HepG2 (cell line): ENCODE results near the gene OR52E1. TPM values are rescaled to one million over a fixed set of nuclear protein-coding genes. Genes with fewer than 3 reads are reported as not detected.

Source experiments
- ATAC-seq: fragments of 200-7000 bp; cut with Tn5 transposase; 3 replicates; pipeline ENCODE4 v1.9.1; 2020; ENCODE audit warnings: mild to moderate bottlenecking, moderate library complexity
- BruUV-seq: library from RNA; stranded (reverse); fragments of 400-500 nt; replicated peaks from 2 replicates; lab custom pipeline; 2021; lab: Mats Ljungman, UMichigan
- CTCF ChIA-PET: fragments of 300-600 bp; formaldehyde crosslinking; extraction: SDS; loops from one replicate; lab custom pipeline; 2021; ENCODE audit warnings: low total read pairs, inconsistent platforms, low intra/inter-chr PET ratio; lab: Yijun Ruan, JAX
- POLR2A ChIA-PET: fragments of 350-600 bp; sonication (Branson Sonifier 250); formaldehyde crosslinking; loops from one replicate; lab custom pipeline; 2020; ENCODE audit warnings: antibody characterized with exemption, inconsistent platforms; lab: Yijun Ruan, JAX
- DNase-seq: peaks from one replicate; pipeline ENCODE4 v3.0.0-alpha.2; 2015; ENCODE audit warnings: low spot score
- FAIRE-seq: peaks from 3 replicates; lab custom pipeline; 2011; peaks lifted over from hg19 to GRCh38; lab: Jason Lieb, UNC
- H2AFZ ChIP-seq: one replicate; pipeline ENCODE4 v1.6.1; 2011; ENCODE audit warnings: low read length, inconsistent platforms
- H3K27ac ChIP-seq: fragments of 300-600 bp; 3 replicates; pipeline ENCODE4 v1.8.0; 2011; ENCODE audit warnings: mixed run types, mild to moderate bottlenecking, mixed read lengths, low read length, inconsistent platforms; ENCODE audit not compliant: insufficient read depth; ENCODE audit errors: extremely low read length
- H3K27me3 ChIP-seq, 2 experiments: fragments of 200-600 bp in 1 of 2; 2 replicates in 1 of 2; 3 replicates in 1 of 2; pipeline versions ENCODE4 v1.6.0 to v1.8.0; 2011; ENCODE audit warnings: low read length in 2 of 2, mild to moderate bottlenecking in 2 of 2, moderate library complexity in 2 of 2, inconsistent platforms in 1 of 2; ENCODE audit not compliant: insufficient read depth in 2 of 2, control insufficient read depth in 1 of 2
- H3K36me3 ChIP-seq, 2 experiments: fragments of 200-600 bp in 1 of 2; replicated peaks in 1 of 2; 2 replicates in 1 of 2; 3 replicates in 1 of 2; pipeline versions ENCODE4 v1.5.1 to v1.8.0; 2011; ENCODE audit warnings: low read length in 2 of 2, inconsistent platforms in 1 of 2; ENCODE audit not compliant: insufficient read depth in 2 of 2, control insufficient read depth in 1 of 2
- H3K4me1 ChIP-seq: 2 replicates; pipeline ENCODE4 v1.5.1; 2012; ENCODE audit warnings: low read length, inconsistent platforms; ENCODE audit not compliant: insufficient read depth
- H3K4me2 ChIP-seq: 2 replicates; pipeline ENCODE4 v1.6.0; 2011; ENCODE audit warnings: low read depth, low read length, inconsistent platforms
- H3K4me3 ChIP-seq, 3 experiments: fragments of 200-600 bp in 1 of 3; sonication (generic), shearing (Covaris generic) in 1 of 3; replicated peaks in 1 of 3; 2 replicates each; pipeline ENCODE4 v1.5.1; 2011 to 2016; ENCODE audit warnings: low read length in 3 of 3, inconsistent platforms in 2 of 3, low read depth in 2 of 3, mild to moderate bottlenecking in 2 of 3, control low read depth in 1 of 3, mixed read lengths in 1 of 3; ENCODE audit not compliant: insufficient read depth in 1 of 3
- H3K79me2 ChIP-seq: one replicate; pipeline ENCODE4 v1.6.1; 2011; ENCODE audit warnings: low read length, inconsistent platforms; ENCODE audit not compliant: insufficient read depth
- H3K9ac ChIP-seq: 2 replicates; pipeline ENCODE4 v1.6.0; 2011; ENCODE audit warnings: mild to moderate bottlenecking, low read depth, low read length, inconsistent platforms; ENCODE audit not compliant: insufficient read depth
- H3K9me3 ChIP-seq: 2 replicates; pipeline ENCODE4 v1.5.1; 2012; ENCODE audit warnings: mild to moderate bottlenecking, low read length
- H4K20me1 ChIP-seq: 2 replicates; pipeline ENCODE4 v1.6.0; 2011; ENCODE audit warnings: inconsistent platforms, mild to moderate bottlenecking, low read length, moderate library complexity; ENCODE audit not compliant: insufficient read depth
- EP300 ChIP-seq, 3 experiments: sonication (generic) in 1 of 3; formaldehyde crosslinking in 1 of 3; IDR thresholded peaks; 2 replicates each; pipeline versions ENCODE4 v1.5.1 to v1.6.1; 2011 to 2020; ENCODE audit warnings: low read depth in 2 of 3, low read length in 2 of 3, borderline replicate concordance in 1 of 3, improper control_type of control experiment in 1 of 3, mild to moderate bottlenecking in 1 of 3, missing genetic modification reagents in 1 of 3, moderate library complexity in 1 of 3
- ISX ChIP-seq: sonication (generic); formaldehyde crosslinking; conservative IDR thresholded peaks from 2 replicates; pipeline ENCODE4 v1.5.0; 2020; ENCODE audit warnings: missing genetic modification reagents
- ZFP36L1 ChIP-seq: sonication (generic); formaldehyde crosslinking; IDR thresholded peaks from 2 replicates; pipeline ENCODE4 v1.8.0; 2022; ENCODE audit warnings: mild to moderate bottlenecking, missing genetic modification reagents, moderate library complexity
- WGBS: methylation state at CpG from one replicate; pipeline ENCODE4 v1.1.6; 2017; ENCODE audit warnings: low lambda C conversion rate; 5-methylcytosine and 5-hydroxymethylcytosine counted together
- in situ Hi-C: cut with HindIII; loops from 2 replicates; pipeline ENCODE4 v1.10.0; 2017; ENCODE audit warnings: low pct_unique_long_range_greater_than_20kb; ENCODE audit not compliant: extremely low pct_ligation_motif_present
- intact Hi-C: fragments of 100-400 bp; cut with micrococcal nuclease; formaldehyde crosslinking; loops from one replicate; pipeline ENCODE4 v1.10.0; 2022; ENCODE audit not compliant: unreplicated experiment
- polyA plus RNA-seq, 8 experiments: library from polyadenylated mRNA; depleted of rRNA in 3 of 8; stranded (reverse) in 7 of 8; unstranded in 1 of 8; fragments of >200 nt; fragmentation: Illumina TruSeq in 4 of 8; extraction: Trizol in 4 of 8; gene quantifications; 2 replicates each; pipeline versions ENCODE4 v1.2.1 to v1.2.3, GENCODE V29; 2011 to 2016; ENCODE audit warnings: low read depth in 4 of 8, missing spikeins in 1 of 8, mixed read lengths in 1 of 8; ENCODE audit not compliant: insufficient read depth in 1 of 8
- total RNA-seq, 5 experiments: library from RNA; depleted of rRNA; stranded (reverse); fragments of >200 nt; fragmentation: Illumina TruSeq; extraction: Trizol; gene quantifications; 2 replicates each; pipeline ENCODE4 v1.2.3, GENCODE V29; 2016; ENCODE audit warnings: low read depth in 1 of 5
- TF ChIP-seq, protein P1 (sequence below): sonication (generic); formaldehyde crosslinking; IDR thresholded peaks from 2 replicates; pipeline ENCODE4 v1.5.0; 2020; ENCODE audit warnings: missing genetic modification reagents
- TF ChIP-seq, protein P2 (sequence below): fragments of 450-650 bp; IDR thresholded peaks from 2 replicates; pipeline ENCODE4 v1.6.1; 2016

Gene OR52E1
- total and polyA plus RNA-seq, 2 of the 13 experiments (the other 11 are each of a cell fraction or from before 2014, with no cell fraction given): not detected

DNA sequence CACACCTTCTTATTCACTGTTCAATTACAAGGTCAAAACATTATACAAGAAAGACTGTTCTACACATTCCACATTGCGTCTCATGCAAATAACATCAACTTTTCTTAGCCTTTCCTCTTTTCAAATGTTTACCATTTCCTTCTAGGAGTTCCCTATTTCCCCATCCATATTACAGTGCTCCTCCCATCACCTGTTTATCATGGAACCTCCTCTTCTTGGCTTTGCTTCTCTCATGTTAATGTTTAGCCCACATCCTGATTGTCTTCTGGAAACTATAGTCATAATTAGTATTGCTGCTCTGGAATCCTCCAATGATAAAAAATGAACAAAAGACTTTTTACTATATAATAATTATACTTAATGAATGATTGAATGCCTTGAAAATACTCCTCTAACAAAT lies 21.3 kb downstream of the OR52E1 start:
- CTCF ChIA-PET: no interaction called here
- Histone ChIP-seq H3K27ac (no peak overlapping the region), H3K9ac (no peak overlapping the region), H3K4me3 (no peak overlapping the region), H3K9me3 (no peaks in the 10 kb centered on the region), H4K20me1 (no peaks in the 10 kb centered on the region), H3K36me3 (no peaks in the 10 kb centered on the region), H3K4me2 (no peak overlapping the region), H2AFZ (no peak overlapping the region), H3K79me2 (no peaks in the 10 kb centered on the region), H3K27me3 (no peaks in the 10 kb centered on the region), H3K4me1 (no peaks in the 10 kb centered on the region)
- POLR2A ChIA-PET: no interaction called here
- ATAC-seq: no peak
- no TSS peak for BruUV-seq
- no peak for FAIRE-seq
- TF ChIP-seq ZFP36L1 (CRISPR knock-in tag) (no peak), ISX (CRISPR knock-in tag) (no peak)
- TF ChIP-seq, protein P1, sequence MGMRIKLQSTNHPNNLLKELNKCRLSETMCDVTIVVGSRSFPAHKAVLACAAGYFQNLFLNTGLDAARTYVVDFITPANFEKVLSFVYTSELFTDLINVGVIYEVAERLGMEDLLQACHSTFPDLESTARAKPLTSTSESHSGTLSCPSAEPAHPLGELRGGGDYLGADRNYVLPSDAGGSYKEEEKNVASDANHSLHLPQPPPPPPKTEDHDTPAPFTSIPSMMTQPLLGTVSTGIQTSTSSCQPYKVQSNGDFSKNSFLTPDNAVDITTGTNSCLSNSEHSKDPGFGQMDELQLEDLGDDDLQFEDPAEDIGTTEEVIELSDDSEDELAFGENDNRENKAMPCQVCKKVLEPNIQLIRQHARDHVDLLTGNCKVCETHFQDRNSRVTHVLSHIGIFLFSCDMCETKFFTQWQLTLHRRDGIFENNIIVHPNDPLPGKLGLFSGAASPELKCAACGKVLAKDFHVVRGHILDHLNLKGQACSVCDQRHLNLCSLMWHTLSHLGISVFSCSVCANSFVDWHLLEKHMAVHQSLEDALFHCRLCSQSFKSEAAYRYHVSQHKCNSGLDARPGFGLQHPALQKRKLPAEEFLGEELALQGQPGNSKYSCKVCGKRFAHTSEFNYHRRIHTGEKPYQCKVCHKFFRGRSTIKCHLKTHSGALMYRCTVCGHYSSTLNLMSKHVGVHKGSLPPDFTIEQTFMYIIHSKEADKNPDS: no peak
- DNase-seq: no peak
- WGBS: 4% methylated on average over 1 of the region's 1 CpG
- in situ Hi-C loops: no loop called here
- intact Hi-C loops: no loop called here

DNA sequence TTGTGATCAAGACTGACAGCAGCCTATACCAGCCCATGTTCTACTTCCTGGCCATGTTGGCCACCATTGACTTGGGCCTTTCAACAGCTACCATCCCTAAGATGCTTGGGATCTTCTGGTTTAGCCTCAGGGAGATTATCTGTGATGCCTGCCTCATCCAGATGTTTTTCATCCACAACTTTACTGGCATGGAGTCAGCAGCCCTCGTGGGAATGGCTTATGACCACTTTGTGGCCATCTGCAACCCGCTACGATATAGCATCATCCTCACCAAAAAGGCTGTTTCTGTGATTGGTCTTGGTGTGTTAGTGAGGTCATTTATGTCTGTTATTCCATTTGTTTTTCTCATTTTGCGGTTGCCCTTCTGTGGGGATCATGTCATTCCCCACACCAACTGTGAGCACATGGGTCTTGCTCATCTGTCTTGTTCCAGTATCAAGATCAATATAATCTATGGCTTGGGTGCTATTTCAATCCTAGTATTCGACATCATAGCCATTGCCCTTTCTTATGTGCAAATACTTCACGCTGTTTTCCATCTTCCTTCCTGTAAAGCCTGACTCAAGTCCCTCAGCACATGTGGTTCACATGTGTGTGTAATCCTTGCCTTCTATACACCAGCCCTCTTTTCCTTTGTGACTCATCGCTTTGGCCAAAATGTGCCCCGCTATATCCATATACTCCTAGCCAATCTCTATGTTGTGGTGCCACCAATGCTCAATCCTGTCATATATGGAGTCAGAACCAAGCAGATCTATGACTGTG lies 23.6 kb downstream of the OR52E1 start:
- ATAC-seq (no peak), FAIRE-seq (no peak), DNase-seq (no peak)
- no peak for TF ChIP-seq EP300 (IDR thresholded peaks at IDR 0.05; ENCODE audit: low read depth in 2 of 2, low read length in 2 of 2)
- no peak for TF ChIP-seq EP300 (CRISPR knock-in tag; IDR thresholded peaks at IDR 0.05; ENCODE audit: borderline replicate concordance)
- TF ChIP-seq, protein P2, sequence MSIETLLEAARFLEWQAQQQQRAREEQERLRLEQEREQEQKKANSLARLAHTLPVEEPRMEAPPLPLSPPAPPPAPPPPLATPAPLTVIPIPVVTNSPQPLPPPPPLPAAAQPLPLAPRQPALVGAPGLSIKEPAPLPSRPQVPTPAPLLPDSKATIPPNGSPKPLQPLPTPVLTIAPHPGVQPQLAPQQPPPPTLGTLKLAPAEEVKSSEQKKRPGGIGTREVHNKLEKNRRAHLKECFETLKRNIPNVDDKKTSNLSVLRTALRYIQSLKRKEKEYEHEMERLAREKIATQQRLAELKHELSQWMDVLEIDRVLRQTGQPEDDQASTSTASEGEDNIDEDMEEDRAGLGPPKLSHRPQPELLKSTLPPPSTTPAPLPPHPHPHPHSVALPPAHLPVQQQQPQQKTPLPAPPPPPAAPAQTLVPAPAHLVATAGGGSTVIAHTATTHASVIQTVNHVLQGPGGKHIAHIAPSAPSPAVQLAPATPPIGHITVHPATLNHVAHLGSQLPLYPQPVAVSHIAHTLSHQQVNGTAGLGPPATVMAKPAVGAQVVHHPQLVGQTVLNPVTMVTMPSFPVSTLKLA: peak; percentile 56; the same call in 1 of the 2 replicates
- Histone ChIP-seq H3K79me2 (no peaks in the 10 kb centered on the region), H3K4me3 (no peak overlapping the region), H3K4me2 (no peak overlapping the region), H2AFZ (no peak overlapping the region), H3K27ac (no peak overlapping the region), H4K20me1 (no peaks in the 10 kb centered on the region), H3K36me3 (no peaks in the 10 kb centered on the region), H3K9me3 (no peaks in the 10 kb centered on the region), H3K27me3 (no peaks in the 10 kb centered on the region), H3K9ac (no peak overlapping the region), H3K4me1 (no peaks in the 10 kb centered on the region)
- BruUV-seq: no TSS peak
- WGBS: 15% methylated on average over 7 of the region's 8 CpGs
- ChIA-PET POLR2A (no interaction called here), CTCF (no interaction called here)
- in situ Hi-C loops: no loop called here
- intact Hi-C loops: no loop called here
